Gastroesophageal sphincter (tissue), 4 donors: ENCODE results near the gene DGKZ. TPM values are rescaled to one million over a fixed set of nuclear protein-coding genes. Genes with fewer than 3 reads are reported as not detected.

Experiments
- ATAC-seq: fragments of 150-250 bp; one replicate; pipeline ENCODE4 v1.9.1; 2016; ENCODE audit warnings: mild to moderate bottlenecking, moderate library complexity
- H3K27ac ChIP-seq, 4 donors: fragments of 200-600 bp; sonication (generic) in 3 of 4; 1 replicate in 3 of 4; 2 replicates in 1 of 4; pipeline ENCODE4 v1.5.1; 2016 to 2019
- H3K27me3 ChIP-seq: fragments of 200-600 bp; sonication (generic); one replicate; pipeline ENCODE4 v1.5.1; 2019
- H3K36me3 ChIP-seq, 2 donors: fragments of 200-600 bp; sonication (generic); one replicate each; pipeline ENCODE4 v1.5.1; 2019; ENCODE audit warnings: control low read depth in 1 of 2
- H3K4me1 ChIP-seq, 3 donors: fragments of 200-600 bp; sonication (generic); 1 replicate in 2 of 3; 2 replicates in 1 of 3; pipeline ENCODE4 v1.5.1; 2016 to 2019; ENCODE audit warnings: control low read depth in 2 of 3
- H3K4me3 ChIP-seq, 2 donors: fragments of 200-600 bp; sonication (generic); one replicate each; pipeline ENCODE4 v1.5.1; 2019; ENCODE audit warnings: mild to moderate bottlenecking in 1 of 2, moderate library complexity in 1 of 2
- H3K9me3 ChIP-seq, 3 donors: fragments of 200-600 bp; sonication (generic); one replicate each; pipeline ENCODE4 v1.5.1; 2017 to 2019; ENCODE audit warnings: control low read depth in 2 of 3
- CTCF ChIP-seq, 4 experiments: fragments of 200-600 bp in 2 of 4; fragments of 450-650 bp in 2 of 4; sonication (generic) in 1 of 4; IDR thresholded peaks; one replicate each; pipeline ENCODE4 v1.5.1; 2017 to 2019; ENCODE audit warnings: antibody characterized with exemption in 4 of 4, mild to moderate bottlenecking in 2 of 4, moderate library complexity in 2 of 4
- EP300 ChIP-seq: sonication (generic); formaldehyde crosslinking; IDR thresholded peaks from one replicate; pipeline ENCODE4 v1.6.1; 2017; ENCODE audit warnings: antibody characterized with exemption, mild to moderate bottlenecking
- POLR2A ChIP-seq, 2 donors: fragments of 450-650 bp; IDR thresholded peaks; one replicate each; pipeline ENCODE4 v1.6.1; 2017; ENCODE audit warnings: antibody characterized with exemption in 2 of 2, mild to moderate bottlenecking in 2 of 2, moderate library complexity in 1 of 2
- POLR2AphosphoS5 ChIP-seq: sonication (generic); formaldehyde crosslinking; IDR thresholded peaks from one replicate; pipeline ENCODE4 v1.6.1; 2017; ENCODE audit warnings: antibody characterized with exemption
- WGBS, 2 donors: methylation state at CpG; one replicate each; pipeline ENCODE4 v1.1.5; 2018; ENCODE audit warnings: low coverage in 1 of 2; 5-methylcytosine and 5-hydroxymethylcytosine counted together
- small RNA-seq, 4 donors: library from RNA; depleted of rRNA; stranded (forward); fragments of <200 nt; gene quantifications; one replicate each; pipeline ENCODE3, GENCODE V24; 2016
- total RNA-seq, 4 donors: library from RNA; depleted of rRNA; stranded (reverse); fragments of >200 nt; gene quantifications; one replicate each; pipeline ENCODE4 v1.1.0, GENCODE V29; 2016

DGKZ gene
- total RNA-seq, 4 donors from 2014 or later: 39.2 to 78.8 (median 46.5) TPM

GRCh38 chr11:46427364-46427763, 80.1 kb downstream of the DGKZ start:
- WGBS, 2 donors: 67 to 90% methylated on average over 2 to 8 of the region's 9 CpGs
- ATAC-seq: no peak
- TF ChIP-seq POLR2A (IDR thresholded peaks at IDR 0.05): no peak
- TF ChIP-seq POLR2AphosphoS5: no peak
- TF ChIP-seq EP300: no peak
- no peak for TF ChIP-seq CTCF (IDR thresholded peaks at IDR 0.05)
- Histone ChIP-seq H3K4me3 (no peak overlapping the region), H3K9me3 (no peaks in the 10 kb centered on the region), H3K36me3 (peaks cover 2 to 81% of the 10 kb centered on the region in 2 donors), H3K27me3 (no peaks in the 10 kb centered on the region), H3K27ac (no peak overlapping the region), H3K4me1 (no peaks in the 10 kb centered on the region)

- TF ChIP-seq POLR2A (IDR thresholded peaks at IDR 0.05): no peak
- TF ChIP-seq POLR2AphosphoS5: no peak
- no peak for TF ChIP-seq EP300
- TF ChIP-seq CTCF (IDR thresholded peaks at IDR 0.05): no peak
- H3K27ac ChIP-seq: no peak overlapping the region
Measured at GRCh38 chr11:46429717-46430116, 82.5 kb downstream of the DGKZ start.

More at GRCh38 chr11:46429717-46430116, 82.5 kb downstream of the DGKZ start:
- 55 to 86% methylated on average over 1 to 3 of the region's 3 CpGs for whole genome bisulfite sequencing, 2 donors
- Histone ChIP-seq H3K36me3 (peaks cover 2 to 95% of the 10 kb centered on the region in 2 donors), H3K9me3 (no peaks in the 10 kb centered on the region), H3K27me3 (no peaks in the 10 kb centered on the region), H3K4me1 (no peaks in the 10 kb centered on the region), H3K4me3 (no peak overlapping the region)
- ATAC-seq: no peak

Small RNA genes lying within 50 kb of the gene (small RNA-seq; reads per million reads assigned to genes)
- 0 reads per million in 4 donors for gene MIR4688

Other genes starting within 250 kb of the DGKZ start
- gene PHF21A, start 226.0 kb upstream of the DGKZ start, total RNA-seq: 10 to 100 TPM; 28.5 to 53.9 (median 42.2) TPM
- 1 to 10 TPM in 3 of 4 donors, under 1 TPM in 1; 0.81 to 5.2 (median 1.7) TPM for gene CREB3L1, start 69.8 kb upstream of the DGKZ start, total RNA-seq
- 10 to 100 TPM in 2 of 4 donors, 1 to 10 TPM in 2; 5.0 to 25.0 (median 14.1) TPM for gene MDK, start 34.2 kb downstream of the DGKZ start, total RNA-seq
- 1 to 10 TPM in 1 of 4 donors, under 1 TPM in 2, not detected in 1; 0.27 to 1.3 (median 0.69) TPM for gene CHRM4, start 44.3 kb downstream of the DGKZ start, total RNA-seq
- gene AMBRA1, start 246.6 kb downstream of the DGKZ start, total RNA-seq: 10 to 100 TPM; 25.7 to 33.1 (median 30.2) TPM